ENCODE results near the gene KIRREL3. TPM values are rescaled to one million over a fixed set of nuclear protein-coding genes. Genes with fewer than 3 reads are reported as not detected.

KIRREL3 gene
- total and polyA plus RNA-seq, 2 of the 8 experiments (the other 6 are each of a cell fraction or from before 2014, with no cell fraction given) = 0.29 to 0.32 TPM

DNA sequence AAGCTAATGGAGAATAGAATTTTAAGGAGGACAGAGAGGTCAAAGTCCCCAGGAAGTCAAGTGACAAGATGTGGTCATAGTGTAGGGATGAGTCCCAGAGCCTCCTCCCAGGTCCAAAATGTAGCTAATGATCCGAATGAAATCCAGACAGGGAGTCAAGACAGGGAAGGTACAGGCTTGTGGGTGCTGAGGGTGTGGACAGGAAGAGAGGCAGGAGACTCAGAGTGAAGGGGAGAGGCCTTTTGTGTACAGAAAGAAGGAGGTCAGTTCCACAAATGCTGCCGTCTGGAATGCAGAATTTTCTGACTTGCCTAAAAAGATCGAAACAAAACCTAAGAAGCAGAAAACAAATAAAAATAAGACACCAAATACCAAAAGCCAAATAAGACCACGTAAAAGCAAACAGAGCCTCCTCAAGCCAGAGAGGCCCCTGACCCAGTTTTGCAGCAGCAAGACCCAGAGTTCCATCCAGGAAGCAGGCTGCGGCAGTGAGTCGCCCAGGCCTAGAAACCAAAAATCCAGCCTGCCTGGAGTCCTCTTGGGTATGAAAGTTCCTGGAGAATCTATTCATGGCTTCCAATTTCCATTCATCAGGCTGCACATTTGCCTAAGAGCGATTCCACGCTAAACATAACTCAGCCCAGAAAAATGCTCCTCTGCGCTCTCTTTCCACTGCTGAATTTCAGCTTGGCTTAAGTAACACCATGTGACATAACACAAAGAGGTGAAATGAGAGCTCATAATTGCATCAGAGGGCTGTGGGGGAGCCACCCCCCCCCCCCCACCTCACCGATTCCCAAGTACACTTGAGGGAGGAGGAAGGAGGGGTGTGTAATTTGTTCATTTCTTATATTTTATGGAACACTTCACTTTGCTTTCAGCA lies 71.2 kb downstream of the KIRREL3 start:
- H3K79me2 ChIP-seq (ENCODE audit: control insufficient read depth in 1 of 2, insufficient read depth in 2 of 2, low read length in 2 of 2) = no peaks in the 10 kb centered on the region
- DNase-seq (ENCODE audit: low read depth in 1 of 2, low spot score in 2 of 2) (no peak), FAIRE-seq (no peak)
- no peak overlapping the region for H3K14ac ChIP-seq (ENCODE audit: insufficient read length)
- H2AK5ac ChIP-seq (ENCODE audit: low read depth, low read length) = no peak overlapping the region
- H2BK12ac ChIP-seq (ENCODE audit: low read depth, low read length) = no peak overlapping the region
- TF ChIP-seq CREB1 (IDR thresholded peaks at IDR 0.05) (no peak), CHD1 (IDR thresholded peaks at IDR 0.05; ENCODE audit: low read depth, low read length) (no peak), EGR1 (IDR thresholded peaks at IDR 0.05; ENCODE audit: borderline replicate concordance, low read depth, low read length) (no peak), HDAC6 (IDR thresholded peaks at IDR 0.05; ENCODE audit: low read depth, low read length) (no peak), HDAC2 (IDR thresholded peaks at IDR 0.05; ENCODE audit: borderline replicate concordance in 1 of 2, low read depth in 2 of 2, low read length in 2 of 2) (no peak), RAD21 (IDR thresholded peaks at IDR 0.05 in 1 of 2, conservative IDR thresholded peaks at IDR 0.05 in 1 of 2; ENCODE audit: low read depth in 2 of 2, low read length in 2 of 2) (no peak), PHF8 (conservative IDR thresholded peaks at IDR 0.05; ENCODE audit: low read depth, low read length) (no peak)
- no peaks in the 10 kb centered on the region for H4K20me1 ChIP-seq (replicated peaks in 1 of 2; ENCODE audit: control insufficient read depth in 1 of 2, insufficient read depth in 2 of 2, low read length in 2 of 2)
- no peak overlapping the region for H3K4ac ChIP-seq (replicated peaks; ENCODE audit: insufficient read length, low read depth, low read length)
- H3K36me3 ChIP-seq (ENCODE audit: control insufficient read depth in 2 of 4, insufficient read depth in 4 of 4, low read length in 3 of 4) = no peaks in the 10 kb centered on the region
- H3K23me2 ChIP-seq (ENCODE audit: low read depth, low read length) = no peaks in the 10 kb centered on the region; the same call in 1 of the 2 replicates
- H4K91ac ChIP-seq (replicated peaks; ENCODE audit: insufficient read length, low read length) = no peak overlapping the region
- no peak overlapping the region for H3K18ac ChIP-seq (ENCODE audit: extremely low read depth, low read length)
- no peak overlapping the region for H3K4me3 ChIP-seq (ENCODE audit: extremely low read depth in 1 of 4, insufficient read depth in 2 of 4, low read depth in 3 of 4, low read length in 4 of 4)
- H2BK120ac ChIP-seq (replicated peaks; ENCODE audit: low read depth, low read length) = no peak overlapping the region
- H3K9me3 ChIP-seq (ENCODE audit: insufficient read depth in 2 of 2, low read depth in 1 of 2, low read length in 1 of 2) = no peaks in the 10 kb centered on the region
- no peak overlapping the region for H4K5ac ChIP-seq (ENCODE audit: insufficient read length, low read depth, low read length)
- no peak overlapping the region for H2AFZ ChIP-seq (ENCODE audit: low read length)
- H3K4me2 ChIP-seq (ENCODE audit: insufficient read depth in 1 of 2, low read depth in 2 of 2, low read length in 2 of 2) = no peak overlapping the region
- no peak overlapping the region for H3K56ac ChIP-seq (replicated peaks; ENCODE audit: insufficient read length, low read depth, low read length)
- no peak overlapping the region for H2BK20ac ChIP-seq (ENCODE audit: low read length)
- H3K23ac ChIP-seq (ENCODE audit: insufficient read length) = no peak overlapping the region
- POLR2A ChIA-PET (ENCODE audit: partially characterized antibody) = no interaction called here
- no peak overlapping the region for H3K27ac ChIP-seq (ENCODE audit: low read depth, low read length)
- no peaks in the 10 kb centered on the region for H3K27me3 ChIP-seq (replicated peaks in 1 of 4; ENCODE audit: control insufficient read depth in 3 of 4, extremely low read depth in 1 of 4, insufficient read depth in 3 of 4, low read length in 3 of 4)
- CTCF ChIA-PET (ENCODE audit: partially characterized antibody) = interaction anchor here (0.9 to 2.0 kb wide), 4 partner anchors 8 to 137 kb away, joined by 3 to 7 read pairs (median 4); no protein-coding TSS in a partner anchor
- no peak overlapping the region for H4K8ac ChIP-seq (ENCODE audit: extremely low read depth, insufficient read depth, low read length)
- H3K9ac ChIP-seq (replicated peaks in 1 of 4; ENCODE audit: extremely low read depth in 1 of 4, low read depth in 3 of 4, low read length in 3 of 4) = no peak overlapping the region
- 85% methylated on average over 10 of the region's 10 CpGs; no CpG with 5 or more reads in 1 of the 2 experiments for WGBS, 2 experiments (ENCODE audit: extremely low coverage in 1 of 2, insufficient coverage in 1 of 2, insufficient read length in 1 of 2, insufficient replicate concordance in 2 of 2, low coverage in 1 of 2, low lambda C conversion rate in 2 of 2, missing lambda C conversion rate in 1 of 2)
- H3K79me1 ChIP-seq (ENCODE audit: low read depth, low read length) = no peaks in the 10 kb centered on the region
- H2BK5ac ChIP-seq (ENCODE audit: low read depth, low read length) = no peak overlapping the region
- H3K4me1 ChIP-seq (replicated peaks in 1 of 4; ENCODE audit: control insufficient read depth in 3 of 4, insufficient read depth in 4 of 4, low read length in 3 of 4) = no peaks in the 10 kb centered on the region
- no peak overlapping the region for H2BK15ac ChIP-seq (ENCODE audit: low read length)

Data from H1 (cell line).